Adrenal gland (tissue), 12 donors: Measurements from ENCODE around the gene AFDN. TPM values are rescaled to one million over a fixed set of nuclear protein-coding genes. Genes with fewer than 3 reads are reported as not detected.

Experiments
- DNase-seq, 7 donors: peaks; one replicate each; pipeline ENCODE4 v3.0.0-alpha.2; 2019 to 2020
- H3K27ac ChIP-seq, 5 donors: fragments of 200-600 bp; sonication (generic) in 4 of 5; 1 replicate in 3 of 5; 2 replicates in 2 of 5; pipeline versions ENCODE4 v1.5.1 to v1.8.0; 2016 to 2020; ENCODE audit warnings: mild to moderate bottlenecking in 1 of 5
- H3K27me3 ChIP-seq: fragments of 200-600 bp; 2 replicates; pipeline ENCODE4 v1.8.0; 2021
- H3K36me3 ChIP-seq, 2 donors: fragments of 200-600 bp; replicated peaks in 1 of 2; 1 replicate in 1 of 2; 2 replicates in 1 of 2; pipeline versions ENCODE4 v1.5.1 to v1.8.0; 2018 to 2022
- H3K4me1 ChIP-seq, 2 donors: fragments of 200-600 bp; replicated peaks in 1 of 2; 1 replicate in 1 of 2; 2 replicates in 1 of 2; pipeline versions ENCODE4 v1.5.1 to v1.8.0; 2018 to 2021
- H3K4me3 ChIP-seq, 4 donors: fragments of 200-600 bp; sonication (generic) in 3 of 4; one replicate each; pipeline ENCODE4 v1.5.1; 2016 to 2018
- H3K9me3 ChIP-seq, 3 donors: fragments of 200-600 bp; sonication (generic) in 1 of 3; replicated peaks in 1 of 3; 1 replicate in 2 of 3; 2 replicates in 1 of 3; pipeline versions ENCODE4 v1.5.1 to v1.8.0; 2016 to 2021
- CTCF ChIP-seq, 6 experiments: fragments of 450-650 bp in 4 of 6; fragments of 200-600 bp in 2 of 6; sonication (generic) in 1 of 6; IDR thresholded peaks; 1 replicate in 5 of 6; 2 replicates in 1 of 6; pipeline versions ENCODE4 v1.5.1 to v1.8.0; 2016 to 2021; ENCODE audit warnings: antibody characterized with exemption in 6 of 6, mild to moderate bottlenecking in 2 of 6, moderate library complexity in 1 of 6
- POLR2A ChIP-seq, 2 donors: fragments of 450-650 bp; IDR thresholded peaks; one replicate each; pipeline ENCODE4 v1.6.1; 2017; ENCODE audit warnings: antibody characterized with exemption in 2 of 2, mild to moderate bottlenecking in 2 of 2, moderate library complexity in 1 of 2
- WGBS, 4 donors: extraction: QIAGEN DNeasy Blood & Tissue Kit in 2 of 4; methylation state at CpG; one replicate each; pipeline versions ENCODE4 v1.1.5 to v1.1.7; 2013 to 2017; 5-methylcytosine and 5-hydroxymethylcytosine counted together
- intact Hi-C, 2 donors: fragments of 100-400 bp; cut with DNase I; formaldehyde crosslinking; loops; one replicate each; pipeline versions ENCODE4 v1.14.1 to v1.15.0; 2022 to 2023
- polyA plus RNA-seq, 3 donors: library from polyadenylated mRNA; stranded (reverse); fragments of 200-250 nt in 2 of 3; fragments of 350-450 nt in 1 of 3; fragmentation: Illumina TruSeq in 1 of 3; extraction: RNeasy Lipid Tissue Mini Kit (QIAGEN cat#74804) in 1 of 3; gene quantifications; one replicate each; pipeline ENCODE4 v1.2.3, GENCODE V29; 2013 to 2014
- total RNA-seq, 9 donors: library from RNA; depleted of rRNA in 4 of 9; stranded (reverse); fragments of >200 nt in 4 of 9; fragments of 120-200 nt in 1 of 9; fragmentation: NEBNext Ultra II Directional in 1 of 9; extraction: Animal tissue kit (Norgen Biotek cat#: 25700) in 1 of 9; gene quantifications; one replicate each; pipeline versions ENCODE4 v1.1.0 to v1.2.4, GENCODE V29; 2013 to 2023
- donor health status: healthy with polysubstance abuse.
- donor health status: Bipolar disorder and iron deficiency.
- donor health status: DM: yes; HTN: yes; CAD: no.
- donor health status: DM: no; HTN: no; CAD: no.
- donor health status: DM: no; HTN: no; CAD: no.
- donor health status: DM: yes; HTN: yes; CAD: no.

Gene AFDN
- total and polyA plus RNA-seq, 12 donors: 15.2 to 47.1 (median 39.3) TPM

- H3K27ac ChIP-seq: no peak overlapping the region
- no peak for DNase-seq
- no peaks in the 10 kb centered on the region for H3K27me3 ChIP-seq
- no peaks in the 10 kb centered on the region for H3K9me3 ChIP-seq
- intact Hi-C loops: no loop called here
- WGBS, 4 donors: 84 to 91% (median 86%) methylated on average over 7 of the region's 7 CpGs
- no peaks in the 10 kb centered on the region for H3K4me1 ChIP-seq
- H3K4me3 ChIP-seq: no peak overlapping the region
- H3K36me3 ChIP-seq: peaks cover 0 to 56% of the 10 kb centered on the region in 2 donors
- TF ChIP-seq CTCF (IDR thresholded peaks at IDR 0.05) (no peak), POLR2A (IDR thresholded peaks at IDR 0.05) (no peak)
These were observed 122.5 kb downstream of the AFDN start for GRCh38 chr6:167949121-167949684.

- Histone ChIP-seq H3K27me3 (no peaks in the 10 kb centered on the region), H3K4me1 (no peaks in the 10 kb centered on the region), H3K27ac (no peak overlapping the region), H3K4me3 (no peak overlapping the region), H3K36me3 (peaks cover 0 to 43% of the 10 kb centered on the region in 2 donors), H3K9me3 (no peaks in the 10 kb centered on the region)
- WGBS, 4 donors: 95 to 98% (median 96%) methylated on average over 29 of the region's 29 CpGs
- TF ChIP-seq CTCF (IDR thresholded peaks at IDR 0.05) (no peak), POLR2A (IDR thresholded peaks at IDR 0.05) (no peak)
- intact Hi-C loops: no loop called here
- no peak for DNase-seq
These were observed 125.2 kb downstream of the AFDN start for GRCh38 chr6:167951781-167952511.

- no peak overlapping the region for H3K4me3 ChIP-seq
- no peaks in the 10 kb centered on the region for H3K9me3 ChIP-seq
- 88 to 100% (median 95%) methylated on average over 1 of the region's 1 CpG for WGBS, 4 donors
- DNase-seq: no peak
- intact Hi-C loops: no loop called here
- TF ChIP-seq POLR2A (IDR thresholded peaks at IDR 0.05): no peak
- no peak for TF ChIP-seq CTCF (IDR thresholded peaks at IDR 0.05)
- peaks cover 0 to 43% of the 10 kb centered on the region in 2 donors for H3K36me3 ChIP-seq
- no peak overlapping the region for H3K27ac ChIP-seq
- no peaks in the 10 kb centered on the region for H3K27me3 ChIP-seq
- no peaks in the 10 kb centered on the region for H3K4me1 ChIP-seq
These were observed 125.8 kb downstream of the AFDN start for GRCh38 chr6:167952512-167952859.

- no peaks in the 10 kb centered on the region for H3K9me3 ChIP-seq
- H3K4me1 ChIP-seq: no peaks in the 10 kb centered on the region
- intact Hi-C loops: no loop called here
- TF ChIP-seq CTCF (IDR thresholded peaks at IDR 0.05) (no peak), POLR2A (IDR thresholded peaks at IDR 0.05) (no peak)
- DNase-seq: no peak
- H3K4me3 ChIP-seq: no peak overlapping the region
- H3K36me3 ChIP-seq: peaks cover 0 to 33% of the 10 kb centered on the region in 2 donors
- no peaks in the 10 kb centered on the region for H3K27me3 ChIP-seq
- H3K27ac ChIP-seq: no peak overlapping the region
- WGBS, 4 donors: 90 to 96% (median 93%) methylated on average over 5 of the region's 5 CpGs
These were observed 126.8 kb downstream of the AFDN start for GRCh38 chr6:167953551-167953950.
